ENCODE measurements around the gene LGI1.

The LGI1 gene

GRCh38 chr10:93755443-93756116 is 2.2 kb upstream of the LGI1 start:
- no peak for DNase-seq (ENCODE audit: low read depth in 2 of 2)

DNA sequence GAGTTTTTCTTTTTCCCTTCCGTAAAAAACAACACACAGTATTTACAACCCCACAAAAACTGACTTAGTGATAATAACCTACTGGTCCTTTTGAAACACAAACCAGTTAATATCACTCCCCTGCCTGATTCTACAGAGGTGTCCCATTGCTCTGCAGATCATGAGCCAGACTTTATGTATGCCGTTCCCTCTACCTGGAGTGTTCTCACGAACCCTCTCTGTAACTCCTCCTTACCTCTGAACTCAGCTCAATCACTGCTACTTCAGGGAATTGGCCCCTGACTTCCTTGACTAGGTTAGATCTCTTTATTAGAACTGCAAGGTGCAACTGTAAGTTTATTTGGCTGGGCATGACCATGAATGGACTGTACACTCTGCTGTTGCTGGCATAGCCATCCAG is 1.6 kb upstream of the LGI1 start:
- no peak for DNase-seq (ENCODE audit: low read depth in 2 of 2)

- DNase-seq (ENCODE audit: low read depth in 2 of 2), result no peak
Observed at GRCh38 chr10:93757136-93757535, 600 bp upstream of the LGI1 start.

DNA sequence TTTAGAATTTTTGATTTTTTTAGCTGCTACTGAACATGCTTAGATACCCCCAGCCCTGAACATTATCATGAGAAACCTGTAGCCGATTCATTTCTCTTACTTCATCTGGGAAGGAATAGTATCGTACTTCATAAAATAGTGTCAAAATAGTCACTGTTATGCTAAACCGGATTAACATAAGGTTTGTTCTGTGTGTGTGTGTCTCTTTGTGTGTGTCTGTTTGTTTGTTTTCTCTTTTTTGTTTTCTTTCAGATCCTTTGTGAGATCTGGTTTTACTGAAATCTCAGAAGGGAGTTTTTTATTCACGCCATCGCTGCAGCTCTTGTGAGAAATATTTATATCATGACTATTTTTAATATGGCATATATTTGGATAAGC is 761 bp downstream of the LGI1 start:
- DNase-seq (ENCODE audit: low read depth in 2 of 2), result no peak

DNA sequence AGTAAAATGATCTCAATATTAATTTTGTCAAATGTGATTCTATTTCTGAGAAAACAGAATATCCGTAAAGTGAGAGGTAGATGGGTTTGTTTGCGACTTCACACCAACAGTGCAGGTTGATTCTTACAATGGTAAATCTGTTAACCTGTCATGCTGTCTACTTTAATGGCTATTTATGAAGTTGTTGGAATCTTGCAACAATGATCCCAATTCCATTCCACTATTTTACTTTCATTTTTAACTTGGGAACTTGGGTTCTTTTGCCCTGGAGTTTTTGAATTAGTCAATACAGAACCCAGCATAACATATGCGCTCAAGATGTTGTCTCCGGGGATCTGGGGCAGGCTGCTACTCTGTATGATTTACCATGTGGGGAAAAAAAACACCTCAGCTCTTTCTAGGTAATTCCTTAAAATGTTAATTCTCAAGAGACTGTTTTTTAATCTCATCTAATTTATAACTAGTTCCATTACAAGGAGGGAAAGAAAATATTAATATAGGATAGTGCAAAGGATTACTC is 1.2 kb downstream of the LGI1 start:
- no peak for DNase-seq (ENCODE audit: low read depth in 2 of 2)

- no peak for DNase-seq (ENCODE audit: low read depth in 2 of 2)
Observed at GRCh38 chr10:93760490-93760889, 2.8 kb downstream of the LGI1 start.

DNA sequence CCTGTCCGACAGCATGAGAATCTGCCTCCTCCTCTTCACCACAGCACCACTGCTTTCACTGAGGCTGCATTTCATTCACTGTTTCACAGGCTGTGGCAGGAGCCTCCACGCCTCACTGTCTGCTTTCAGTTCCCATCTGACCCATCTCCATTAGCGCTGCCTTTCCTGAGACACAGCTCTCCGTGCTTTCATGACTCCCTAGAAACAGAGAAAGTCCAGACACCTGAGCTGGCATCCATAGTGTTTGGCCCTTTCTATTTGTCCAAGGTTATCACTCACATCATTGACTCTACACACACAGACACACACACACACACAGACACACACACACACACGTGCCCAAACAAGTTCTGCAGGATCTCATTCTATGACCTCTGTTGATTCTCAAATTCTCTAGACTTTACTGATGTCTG is 5.2 kb downstream of the LGI1 start:
- no peak for DNase-seq (ENCODE audit: low read depth in 2 of 2)

- DNase-seq (ENCODE audit: low read depth in 2 of 2), result no peak
Observed at GRCh38 chr10:93766918-93767317, 9.2 kb downstream of the LGI1 start.

- DNase-seq (ENCODE audit: low read depth in 2 of 2), result no peak
Observed at GRCh38 chr10:93767724-93768399, 10.1 kb downstream of the LGI1 start.

DNA sequence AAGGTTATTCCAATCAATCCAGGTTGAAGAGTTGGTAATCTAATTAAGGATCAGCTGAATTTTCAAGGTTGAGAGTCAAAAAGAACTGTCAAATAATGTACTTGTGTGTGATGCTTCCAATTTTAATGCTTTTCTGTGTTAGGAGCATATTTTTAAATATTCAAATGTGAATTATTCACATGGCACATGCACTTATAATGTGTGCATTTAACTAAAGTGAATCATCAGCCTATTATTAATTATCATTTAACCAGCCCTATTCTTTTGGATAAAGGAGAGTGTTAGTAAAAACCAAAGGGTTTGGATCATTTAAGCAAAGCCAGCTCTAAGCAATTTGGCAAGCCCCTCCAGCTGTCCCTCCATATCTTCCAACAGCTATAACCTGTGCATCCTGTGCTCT is 11.2 kb downstream of the LGI1 start:
- DNase-seq (ENCODE audit: low read depth in 2 of 2), result no peak

- DNase-seq (ENCODE audit: low read depth in 2 of 2), result no peak
Observed at GRCh38 chr10:93771354-93771753, 13.6 kb downstream of the LGI1 start.

DNA sequence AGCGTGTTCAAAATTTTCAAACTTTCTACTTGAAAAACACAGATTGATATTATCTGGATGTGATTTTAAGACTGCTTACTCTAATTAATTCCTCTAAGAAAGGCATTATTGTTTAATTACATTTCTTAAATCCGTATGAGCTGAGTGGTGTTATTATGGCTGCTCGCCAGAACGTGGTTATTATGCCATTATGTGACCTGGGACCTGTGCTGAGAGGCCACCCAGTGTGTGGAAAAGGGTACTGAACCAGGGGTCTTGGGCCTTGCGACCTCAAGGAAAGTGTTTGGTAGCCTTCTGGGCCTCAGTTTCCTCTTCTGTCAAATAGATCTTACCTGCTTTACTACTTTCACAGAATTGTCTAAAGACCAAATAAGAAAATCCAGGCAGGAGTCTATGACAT is 15.4 kb downstream of the LGI1 start:
- DNase-seq (ENCODE audit: low read depth in 2 of 2), result no peak

- no peak for DNase-seq (ENCODE audit: low read depth in 2 of 2)
Observed at GRCh38 chr10:93773705-93774104, 16.0 kb downstream of the LGI1 start.

- DNase-seq (ENCODE audit: low read depth in 2 of 2), result no peak
Observed at GRCh38 chr10:93775356-93775755, 17.6 kb downstream of the LGI1 start.

DNA sequence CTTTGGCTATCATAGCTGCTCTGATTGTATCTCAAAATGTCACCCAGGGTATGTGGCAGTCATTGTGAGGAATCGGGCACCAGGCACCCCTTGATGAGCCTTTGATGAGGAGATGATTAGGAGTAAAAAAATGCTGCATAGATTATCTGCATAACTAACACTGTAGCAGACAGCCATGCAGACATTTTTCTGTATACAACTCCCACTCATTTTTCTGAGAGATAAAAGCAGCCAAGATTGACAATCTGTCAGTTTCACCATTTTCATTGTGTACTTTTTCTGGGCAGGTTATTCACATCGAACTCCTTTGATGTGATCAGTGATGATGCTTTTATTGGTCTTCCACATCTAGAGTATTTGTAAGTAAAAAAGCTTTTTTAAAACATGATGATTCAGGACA is 19.4 kb downstream of the LGI1 start:
- DNase-seq (ENCODE audit: low read depth in 2 of 2), result no peak

DNA sequence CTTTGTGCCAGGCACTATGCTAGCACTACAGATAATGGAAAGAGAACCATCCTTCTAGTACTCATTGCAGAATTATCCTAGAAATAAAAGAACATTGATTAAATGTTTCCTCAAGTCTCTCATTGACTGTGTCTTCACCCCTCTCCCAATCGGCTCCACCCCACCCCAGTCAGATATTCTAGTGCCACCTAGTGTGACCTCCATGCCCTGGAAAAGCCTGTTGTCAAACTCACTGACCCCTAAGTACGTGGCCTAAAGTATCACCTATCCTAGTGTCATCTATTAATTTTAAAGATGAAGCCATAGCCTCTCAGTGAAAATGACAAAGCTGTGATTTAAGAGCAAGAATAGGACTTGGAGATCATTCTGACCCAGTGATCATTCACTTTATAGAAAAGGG is 26.3 kb downstream of the LGI1 start:
- DNase-seq (ENCODE audit: low read depth in 2 of 2), result no peak

GRCh38 chr10:93788413-93789208 is 30.9 kb downstream of the LGI1 start:
- DNase-seq (ENCODE audit: low read depth in 2 of 2), result no peak

DNA sequence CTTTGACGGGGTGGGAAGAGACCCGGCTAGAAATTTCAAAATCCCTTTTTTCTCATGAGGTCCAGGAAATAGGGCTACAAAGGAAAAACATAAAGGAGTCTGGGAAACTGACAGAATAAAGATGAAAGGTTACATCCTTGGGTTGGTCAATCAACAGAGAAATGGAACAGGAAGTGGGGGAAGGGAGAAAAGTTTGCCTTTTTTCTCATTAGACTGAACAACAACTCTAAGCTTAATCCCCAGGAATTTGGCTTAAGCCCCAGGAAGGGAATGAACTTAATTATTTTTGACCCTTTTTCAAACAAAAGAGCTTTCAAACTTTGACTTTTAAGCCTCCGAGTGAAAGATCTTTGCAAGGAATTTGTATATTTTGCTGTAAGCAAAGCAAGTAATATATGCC is 32.7 kb downstream of the LGI1 start:
- no peak for DNase-seq (ENCODE audit: low read depth in 2 of 2)

DNA sequence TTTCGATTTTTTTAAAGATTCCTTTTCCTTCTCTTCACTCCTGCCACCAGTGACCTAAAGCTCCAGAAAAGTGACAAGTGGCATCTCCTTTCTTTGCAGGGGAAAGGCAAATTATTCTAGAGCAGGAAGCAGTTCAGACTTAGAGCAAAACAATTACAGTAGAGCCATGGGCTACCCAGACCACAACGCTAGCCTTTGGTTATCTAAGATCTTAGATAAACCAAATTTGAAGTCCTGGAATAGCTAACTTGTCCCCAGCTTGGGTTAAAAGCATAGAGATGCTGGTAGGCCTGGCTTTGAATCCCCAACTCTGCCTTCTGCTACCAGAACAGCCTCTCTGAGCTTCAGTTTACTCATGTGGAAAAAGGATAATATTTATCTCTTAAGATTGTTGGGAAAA is 38.4 kb downstream of the LGI1 start:
- no peak for DNase-seq (ENCODE audit: low read depth in 2 of 2)

- DNase-seq (ENCODE audit: low read depth in 2 of 2), result no peak
Observed at GRCh38 chr10:93797825-93798224, 40.1 kb downstream of the LGI1 start.

DNA sequence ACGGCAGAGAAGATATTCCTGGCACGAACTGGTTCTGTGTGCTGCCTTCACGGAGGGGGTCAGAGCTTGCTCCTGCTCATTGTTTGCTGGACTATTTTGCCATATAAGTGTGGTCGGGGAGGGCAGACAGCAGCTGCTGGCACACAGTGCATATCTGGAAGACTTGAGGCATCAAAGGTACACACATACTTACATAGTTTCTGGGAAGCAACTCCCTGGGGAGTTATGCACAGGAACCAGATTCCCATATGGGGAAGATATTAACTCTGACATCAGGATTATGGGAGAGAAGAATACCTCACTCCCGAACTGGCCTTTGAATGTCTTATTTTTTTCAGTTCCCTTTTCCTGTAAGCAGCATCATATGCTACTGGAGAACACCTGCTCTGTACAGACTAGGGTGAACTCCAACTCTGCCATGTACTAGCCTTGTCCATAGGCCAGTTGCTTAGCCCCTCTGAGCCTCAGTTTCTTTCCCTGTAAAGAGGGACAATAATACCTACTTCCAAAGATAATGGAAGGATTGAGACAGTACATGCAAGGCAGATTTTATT is 41.5 kb downstream of the LGI1 start:
- DNase-seq (ENCODE audit: low read depth in 2 of 2), result no peak

DNA sequence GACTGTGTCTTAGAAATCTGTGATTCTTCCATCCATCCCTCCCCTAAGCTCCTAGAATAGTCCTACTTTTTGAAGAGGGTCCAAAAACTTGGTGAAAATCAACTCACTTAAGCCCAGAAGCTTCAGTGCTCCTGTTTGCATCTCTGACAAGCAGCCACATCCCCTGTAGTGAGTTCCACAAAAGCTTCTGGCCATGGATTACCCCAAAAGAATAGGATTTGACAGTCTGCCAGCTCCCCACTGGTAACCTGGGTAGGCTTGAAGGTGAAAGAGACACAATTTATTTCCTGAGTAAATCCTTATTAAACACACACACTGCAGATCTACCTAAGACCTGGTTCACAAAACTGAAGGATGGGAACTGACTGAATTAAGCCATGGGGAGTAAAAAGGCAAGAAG is 46.5 kb downstream of the LGI1 start:
- no peak for DNase-seq (ENCODE audit: low read depth in 2 of 2)

GRCh38 chr10:93806903-93807302 is 49.2 kb downstream of the LGI1 start:
- no peak for DNase-seq (ENCODE audit: low read depth in 2 of 2)

Measured in activated CD4-positive, alpha-beta T cell treated with anti-CD3 and anti-CD28 coated beads for 24 hours (primary cell).